K562 (cell line): Measurements from ENCODE around the gene NES. TPM values are rescaled to one million over a fixed set of nuclear protein-coding genes. Genes with fewer than 3 reads are reported as not detected.

Source experiments
- ATAC-seq: fragments of 200-7000 bp; cut with Tn5 transposase; 3 replicates; pipeline ENCODE4 v1.9.1; 2020; ENCODE audit warnings: moderate library complexity
- BruUV-seq: library from RNA; stranded (reverse); fragments of 400-500 nt; replicated peaks from 2 replicates; lab custom pipeline; 2021; lab: Mats Ljungman, UMichigan
- CTCF ChIA-PET: fragments of 300-600 bp; formaldehyde crosslinking; extraction: SDS; loops from one replicate; lab custom pipeline; 2021; ENCODE audit warnings: low intra/inter-chr PET ratio; lab: Yijun Ruan, JAX
- POLR2A ChIA-PET: fragments of 300-600, 350-650 bp; sonication (Branson Sonifier 250); formaldehyde crosslinking; extraction: SDS; loops from one replicate; lab custom pipeline; 2021; ENCODE audit warnings: antibody characterized with exemption, inconsistent platforms; lab: Yijun Ruan, JAX
- DNase-seq, 4 experiments: peaks; one replicate each; pipeline versions ENCODE4 v3.0.0 to v3.0.0-alpha.2; 2011 to 2018; ENCODE audit warnings: low spot score in 3 of 4, mixed read lengths in 3 of 4; ENCODE audit errors: extremely low read depth in 1 of 4
- FAIRE-seq: peaks from 2 replicates; lab custom pipeline; 2011; peaks lifted over from hg19 to GRCh38; lab: Jason Lieb, UNC
- H2AFZ ChIP-seq: 2 replicates; pipeline ENCODE4 v1.6.0; 2011; ENCODE audit warnings: low read depth, low read length, control low read depth, inconsistent platforms
- H3K27ac ChIP-seq: fragments of 200-600 bp; 3 replicates; pipeline ENCODE4 v1.8.0; 2011; ENCODE audit warnings: low read depth, mild to moderate bottlenecking, control low read depth, inconsistent platforms, low read length, moderate library complexity, mixed read lengths; ENCODE audit errors: extremely low read depth
- H3K27me3 ChIP-seq, 2 experiments: fragments of 300-600 bp in 1 of 2; 2 replicates in 1 of 2; 3 replicates in 1 of 2; pipeline versions ENCODE4 v1.6.0 to v1.8.0; 2011; ENCODE audit warnings: inconsistent platforms in 2 of 2, low read length in 2 of 2, mild to moderate bottlenecking in 1 of 2, mixed read lengths in 1 of 2, moderate library complexity in 1 of 2; ENCODE audit not compliant: control insufficient read depth in 2 of 2, insufficient read depth in 2 of 2
- H3K36me3 ChIP-seq: fragments of 300-600 bp; 3 replicates; pipeline ENCODE4 v1.8.0; 2011; ENCODE audit warnings: mild to moderate bottlenecking, low read length, inconsistent platforms; ENCODE audit not compliant: control insufficient read depth, insufficient read depth
- H3K4me1 ChIP-seq, 2 experiments: fragments of 200-600 bp in 1 of 2; replicated peaks in 1 of 2; 2 replicates in 1 of 2; 3 replicates in 1 of 2; pipeline versions ENCODE4 v1.5.1 to v1.8.0; 2011; ENCODE audit warnings: inconsistent platforms in 2 of 2, low read length in 2 of 2, mild to moderate bottlenecking in 1 of 2, mixed read lengths in 1 of 2, moderate library complexity in 1 of 2; ENCODE audit not compliant: control insufficient read depth in 2 of 2, insufficient read depth in 2 of 2
- H3K4me2 ChIP-seq: 2 replicates; pipeline ENCODE4 v1.6.1; 2011; ENCODE audit warnings: low read length, control low read depth, inconsistent platforms, mixed read lengths; ENCODE audit not compliant: insufficient read depth
- H3K4me3 ChIP-seq: fragments of 200-600 bp; sonication (generic), shearing (Covaris generic); 2 replicates; pipeline ENCODE4 v1.5.1; 2016; ENCODE audit warnings: control low read depth, inconsistent platforms
- H3K79me2 ChIP-seq: fragments of 200-600 bp; 3 replicates; pipeline ENCODE4 v1.8.0; 2011; ENCODE audit warnings: low read length, inconsistent platforms; ENCODE audit not compliant: control insufficient read depth, insufficient read depth
- H3K9ac ChIP-seq, 2 experiments: 2 replicates each; pipeline versions ENCODE4 v1.6.0 to v1.6.1; 2011; ENCODE audit warnings: low read depth in 2 of 2, low read length in 2 of 2, control low read depth in 1 of 2, inconsistent platforms in 1 of 2, mild to moderate bottlenecking in 1 of 2, mixed read lengths in 1 of 2; ENCODE audit not compliant: insufficient read depth in 1 of 2
- H3K9me1 ChIP-seq: one replicate; pipeline ENCODE4 v1.6.0; 2011; ENCODE audit warnings: inconsistent platforms, mild to moderate bottlenecking, low read length, moderate library complexity; ENCODE audit not compliant: control insufficient read depth, insufficient read depth
- H3K9me3 ChIP-seq: replicated peaks from 2 replicates; pipeline ENCODE4 v1.5.1; 2011; ENCODE audit warnings: low read depth, low read length, inconsistent platforms; ENCODE audit not compliant: control insufficient read depth, insufficient read depth
- H4K20me1 ChIP-seq: replicated peaks from 2 replicates; pipeline ENCODE4 v1.6.1; 2011; ENCODE audit warnings: low read length, inconsistent platforms, mixed read lengths; ENCODE audit not compliant: control insufficient read depth, insufficient read depth
- CCNT2 ChIP-seq: IDR thresholded peaks from 2 replicates; pipeline ENCODE4 v1.6.1; 2011; ENCODE audit warnings: borderline replicate concordance, low read depth, mild to moderate bottlenecking, moderate library complexity, mixed read lengths, low read length; ENCODE audit not compliant: insufficient read length; ENCODE audit errors: extremely low read depth
- LCOR ChIP-seq: sonication (generic); formaldehyde crosslinking; IDR thresholded peaks from 2 replicates; pipeline ENCODE4 v1.8.0; 2022; ENCODE audit warnings: mild to moderate bottlenecking, missing genetic modification reagents
- POLR2G ChIP-seq: fragments of 200-400 bp; formaldehyde crosslinking; IDR thresholded peaks from 2 replicates; pipeline ENCODE4 v1.6.1; 2017; ENCODE audit warnings: low read depth, mild to moderate bottlenecking, antibody characterized with exemption, low read length, moderate library complexity
- RBFOX2 ChIP-seq: fragments of 200-400 bp; formaldehyde crosslinking; IDR thresholded peaks from 2 replicates; pipeline ENCODE4 v1.6.1; 2017; ENCODE audit warnings: low read depth, mild to moderate bottlenecking, low read length, moderate library complexity
- SP1 ChIP-seq: sonication (generic); formaldehyde crosslinking; IDR thresholded peaks from 2 replicates; pipeline ENCODE4 v1.8.1; 2022; ENCODE audit warnings: mild to moderate bottlenecking, missing genetic modification reagents
- SPI1 ChIP-seq: IDR thresholded peaks from 2 replicates; pipeline ENCODE4 v1.6.1; 2011; ENCODE audit warnings: low read depth, low read length, control low read depth, borderline replicate concordance
- TSC22D4 ChIP-seq: fragments of 450-650 bp; IDR thresholded peaks from 2 replicates; pipeline ENCODE4 v1.6.1; 2016; ENCODE audit warnings: missing genetic modification characterization, missing biosample characterization, control low read depth
- ZNF232 ChIP-seq: sonication (generic); formaldehyde crosslinking; IDR thresholded peaks from 2 replicates; pipeline ENCODE4 v1.8.0; 2022; ENCODE audit warnings: mild to moderate bottlenecking, missing genetic modification reagents
- WGBS: fragments of 100-300 bp; shearing (Covaris generic); methylation state at CpG from one replicate; pipeline ENCODE4 v1.1.6; 2016; ENCODE audit warnings: low coverage, mixed read lengths; ENCODE audit not compliant: insufficient coverage; ENCODE audit errors: missing lambda C conversion rate; 5-methylcytosine and 5-hydroxymethylcytosine counted together
- in situ Hi-C: fragments of 300-500 bp; cut with MboI; formaldehyde crosslinking; loops from 4 replicates; pipeline ENCODE4 v1.15.0; 2018; ENCODE audit warnings: inconsistent platforms, mixed read lengths
- intact Hi-C: fragments of 100-400 bp; cut with micrococcal nuclease; formaldehyde crosslinking; loops from 2 replicates; pipeline ENCODE4 v1.14.2; 2022
- polyA plus RNA-seq, 8 experiments: library from polyadenylated mRNA; depleted of rRNA in 4 of 8; stranded (reverse) in 5 of 8; unstranded in 3 of 8; fragments of >200 nt; fragmentation: Nextera tagmentation in 2 of 8; fragmentation: Illumina TruSeq in 1 of 8; extraction: Ambion mirVana in 2 of 8; extraction: Trizol in 1 of 8; gene quantifications; 2 replicates each; pipeline versions ENCODE4 v1.2.1 to v1.2.3, GENCODE V29; 2011 to 2014; ENCODE audit warnings: inconsistent platforms in 1 of 8, missing spikeins in 1 of 8
- total RNA-seq, 7 experiments: library from RNA; depleted of rRNA in 6 of 7; stranded (reverse); fragments of >200 nt in 6 of 7; fragmentation: Illumina TruSeq in 2 of 7; extraction: Trizol in 2 of 7; gene quantifications; 2 replicates each; pipeline versions ENCODE4 v1.2.1 to v1.2.3, GENCODE V29; 2011 to 2021; ENCODE audit warnings: low replicate concordance in 1 of 7
- TF ChIP-seq, protein P1 (sequence below): sonication (generic); formaldehyde crosslinking; IDR thresholded peaks from 2 replicates; pipeline ENCODE4 v1.8.0; 2022; ENCODE audit warnings: mild to moderate bottlenecking, missing genetic modification reagents

NES gene
- total and polyA plus RNA-seq, 9 of the 15 experiments (the other 6 are each of a cell fraction or from before 2014, with no cell fraction given), result 0.10 to 8.6 (median 4.2) TPM

DNA sequence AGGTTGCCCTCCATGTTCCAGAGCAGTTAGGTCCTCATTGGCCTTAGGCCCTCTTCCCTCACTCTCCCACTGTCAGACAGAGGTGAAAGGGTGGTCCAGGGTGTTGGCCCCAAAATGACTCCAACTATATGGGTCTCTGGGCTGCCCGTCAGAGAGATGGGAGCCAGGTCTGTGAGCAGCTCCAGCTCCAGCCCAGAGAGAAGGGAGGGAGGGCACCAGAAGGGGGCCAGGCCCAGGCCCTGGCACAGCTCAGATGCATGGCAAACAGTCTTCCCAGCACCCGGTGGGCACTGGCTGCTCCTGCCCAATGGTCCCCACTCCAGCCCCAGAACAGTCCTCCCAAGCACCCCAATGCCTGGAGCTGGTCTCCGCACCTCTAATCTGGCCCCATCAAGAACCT is 33.1 kb downstream of the NES start:
- no peak for DNase-seq

DNA sequence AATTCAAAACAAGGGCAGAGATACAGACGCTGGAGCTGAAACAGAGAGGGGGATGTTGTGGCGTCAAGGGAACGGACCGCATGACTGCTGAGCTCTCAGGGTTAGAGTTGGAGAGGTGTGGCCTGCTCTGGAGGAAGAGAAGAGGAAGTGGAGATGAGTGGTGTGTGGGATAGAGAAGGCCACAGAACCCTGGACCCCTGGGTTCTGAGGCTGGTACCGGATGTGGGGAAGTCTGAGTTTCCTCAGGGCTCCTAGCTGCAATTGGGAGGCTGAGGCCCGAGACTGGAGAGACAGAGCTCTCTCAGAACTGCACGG is 33.5 kb downstream of the NES start:
- CTCF ChIA-PET, result no interaction called here
- ATAC-seq, result no peak
- peaks cover 0 to 30% of the 10 kb centered on the region in 2 experiments; a peak in 2 of 5 replicates for H3K4me1 ChIP-seq
- BruUV-seq, result no TSS peak
- DNase-seq, result no peak
- H3K9me3 ChIP-seq, result no peaks in the 10 kb centered on the region
- in situ Hi-C loops, result no loop called here
- H4K20me1 ChIP-seq, result peaks cover 48% of the 10 kb centered on the region
- H3K79me2 ChIP-seq, result no peaks in the 10 kb centered on the region
- H2AFZ ChIP-seq, result no peak overlapping the region
- H3K27me3 ChIP-seq, result no peaks in the 10 kb centered on the region
- no peak overlapping the region for H3K4me2 ChIP-seq
- WGBS, result 71% methylated on average over 7 of the region's 7 CpGs
- peak overlapping the region in 1 of 2 experiments; percentile 43; a peak in 1 of 4 replicates for H3K9ac ChIP-seq
- TF ChIP-seq, protein P1, sequence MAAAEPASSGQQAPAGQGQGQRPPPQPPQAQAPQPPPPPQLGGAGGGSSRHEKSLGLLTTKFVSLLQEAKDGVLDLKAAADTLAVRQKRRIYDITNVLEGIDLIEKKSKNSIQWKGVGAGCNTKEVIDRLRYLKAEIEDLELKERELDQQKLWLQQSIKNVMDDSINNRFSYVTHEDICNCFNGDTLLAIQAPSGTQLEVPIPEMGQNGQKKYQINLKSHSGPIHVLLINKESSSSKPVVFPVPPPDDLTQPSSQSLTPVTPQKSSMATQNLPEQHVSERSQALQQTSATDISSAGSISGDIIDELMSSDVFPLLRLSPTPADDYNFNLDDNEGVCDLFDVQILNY (CRISPR knock-in tag), result no peak
- TF ChIP-seq LCOR (CRISPR knock-in tag) (0 out of 2 replicates have a peak, but pooled peaks have one; percentile 12), SPI1 (peak; percentile 86), POLR2G (0 out of 2 replicates have a peak, but pooled peaks have one; percentile 26), ZNF232 (no peak)
- no peaks in the 10 kb centered on the region for H3K9me1 ChIP-seq
- no peak for FAIRE-seq
- H3K36me3 ChIP-seq, result peaks cover 46% of the 10 kb centered on the region
- POLR2A ChIA-PET, result interaction anchor here (0.5 to 3.4 kb wide), 8 partner anchors 8 to 172 kb away, joined by 3 to 21 read pairs (median 4); no protein-coding TSS in a partner anchor
- intact Hi-C loops, result no loop called here
- no peak overlapping the region for H3K4me3 ChIP-seq
- no peak overlapping the region for H3K27ac ChIP-seq

More for the DNA sequence above, 33.1 kb downstream of the NES start:
- H3K9me3 ChIP-seq, result no peaks in the 10 kb centered on the region
- H3K4me3 ChIP-seq, result no peak overlapping the region
- no peak for TF ChIP-seq TSC22D4
- no peak for TF ChIP-seq CCNT2
- TF ChIP-seq POLR2G, result peak; percentile 62
- no peak for TF ChIP-seq SP1 (CRISPR knock-in tag)
- TF ChIP-seq RBFOX2, result 0 out of 2 replicates have a peak, but pooled peaks have one; percentile 27
- H2AFZ ChIP-seq, result no peak overlapping the region
- H3K9me1 ChIP-seq, result no peaks in the 10 kb centered on the region
- H3K27me3 ChIP-seq, result no peaks in the 10 kb centered on the region
- ChIA-PET POLR2A (interaction anchor here (0.5 to 3.4 kb wide), 7 partner anchors 8 to 642 kb away, joined by 3 to 21 read pairs (median 4); no protein-coding TSS in a partner anchor), CTCF (no interaction called here)
- H3K36me3 ChIP-seq, result peaks cover 50% of the 10 kb centered on the region
- no peak overlapping the region for H3K4me2 ChIP-seq
- H3K27ac ChIP-seq, result no peak overlapping the region
- peaks cover 0 to 30% of the 10 kb centered on the region in 2 experiments; a peak in 2 of 5 replicates for H3K4me1 ChIP-seq
- 63% methylated on average over 3 of the region's 3 CpGs for WGBS
- H3K9ac ChIP-seq, result peak overlapping the region in 1 of 2 experiments; percentile 43; a peak in 1 of 4 replicates
- FAIRE-seq (no peak), ATAC-seq (no peak)
- H3K79me2 ChIP-seq, result no peaks in the 10 kb centered on the region
- in situ Hi-C loops, result no loop called here
- intact Hi-C loops, result no loop called here
- H4K20me1 ChIP-seq, result peaks cover 49% of the 10 kb centered on the region
- TSS peak; percentile 20 for BruUV-seq
